HFFc6 (cell line): Measurements from ENCODE around the gene TEX14. TPM values are rescaled to one million over a fixed set of nuclear protein-coding genes. Genes with fewer than 3 reads are reported as not detected.

ENCODE experiments used
- DNase-seq: peaks from one replicate; pipeline ENCODE4 v3.0.0-alpha.2; 2018
- H3K27ac Mint-ChIP-seq: 2 replicates; pipeline ENCODE4 v1.8.0; 2020; ENCODE audit warnings: mild to moderate bottlenecking, mixed read lengths
- H3K27me3 Mint-ChIP-seq: 2 replicates; pipeline ENCODE4 v1.8.0; 2021; ENCODE audit warnings: mild to moderate bottlenecking, moderate library complexity, mixed read lengths; ENCODE audit not compliant: insufficient read depth
- H3K36me3 Mint-ChIP-seq: 2 replicates; pipeline ENCODE4 v1.8.0; 2021; ENCODE audit warnings: low read depth, mixed read lengths
- H3K4me1 Mint-ChIP-seq: 2 replicates; pipeline ENCODE4 v1.8.0; 2020; ENCODE audit warnings: low read depth, mixed read lengths
- H3K4me3 Mint-ChIP-seq: 2 replicates; pipeline ENCODE4 v1.8.0; 2020; ENCODE audit warnings: mild to moderate bottlenecking, moderate library complexity, mixed read lengths
- H3K9me3 Mint-ChIP-seq: 2 replicates; pipeline ENCODE4 v1.8.0; 2020; ENCODE audit warnings: mild to moderate bottlenecking, mixed read lengths
- CTCF ChIP-seq: fragments of 200-600 bp; sonication (generic); IDR thresholded peaks from 2 replicates; pipeline ENCODE4 v1.5.0; 2021; ENCODE audit warnings: antibody characterized with exemption, mild to moderate bottlenecking
- total RNA-seq, 6 experiments: library from RNA; stranded (reverse); fragmentation: NEBNext Ultra II Directional; extraction: Animal tissue kit (Norgen Biotek cat#: 25700); gene quantifications; 2 replicates in 1 of 6; 3 replicates in 5 of 6; pipeline ENCODE4 v1.2.3, GENCODE V29; 2021

Gene TEX14
- total RNA-seq, 6 experiments from 2014 or later: 0.20 TPM; not detected in 5

- Mint-ChIP-seq H3K4me1 (no peaks in the 10 kb centered on the region), H3K4me3 (no peak overlapping the region), H3K27me3 (no peaks in the 10 kb centered on the region), H3K27ac (no peak overlapping the region), H3K9me3 (no peaks in the 10 kb centered on the region), H3K36me3 (no peaks in the 10 kb centered on the region)
- no peak for DNase-seq
- TF ChIP-seq CTCF: no peak
These were observed 39.1 kb upstream of the TEX14 start for GRCh38 chr17:58730937-58731336.

DNA sequence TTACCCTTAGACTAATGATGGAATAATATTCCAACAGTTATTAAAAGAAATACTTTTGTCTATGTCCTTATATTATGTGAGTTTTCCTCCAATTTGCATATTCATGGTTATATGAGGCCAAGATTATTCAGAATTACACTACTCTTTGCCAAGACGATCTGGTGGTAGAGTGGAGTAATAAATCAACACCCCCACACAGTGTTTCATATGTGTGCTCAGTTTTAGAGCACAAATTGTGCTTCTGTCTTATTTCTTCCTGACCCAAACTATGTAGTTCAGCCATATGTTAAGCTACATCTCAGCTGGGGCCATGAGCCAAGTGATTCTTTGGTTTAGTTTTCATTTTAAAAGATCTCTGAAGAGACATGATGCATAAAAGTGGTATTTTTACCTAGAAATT, 37.0 kb upstream of the TEX14 start:
- H3K4me3 Mint-ChIP-seq: no peak overlapping the region
- H3K27ac Mint-ChIP-seq: no peak overlapping the region
- no peak for TF ChIP-seq CTCF
- no peaks in the 10 kb centered on the region for H3K27me3 Mint-ChIP-seq
- H3K4me1 Mint-ChIP-seq: no peaks in the 10 kb centered on the region
- H3K36me3 Mint-ChIP-seq: no peaks in the 10 kb centered on the region
- H3K9me3 Mint-ChIP-seq: no peaks in the 10 kb centered on the region
- no peak for DNase-seq

GRCh38 chr17:58722696-58723095, 30.9 kb upstream of the TEX14 start:
- no peaks in the 10 kb centered on the region for H3K9me3 Mint-ChIP-seq
- H3K36me3 Mint-ChIP-seq: no peaks in the 10 kb centered on the region
- H3K27me3 Mint-ChIP-seq: no peaks in the 10 kb centered on the region
- no peak overlapping the region for H3K27ac Mint-ChIP-seq
- H3K4me3 Mint-ChIP-seq: no peak overlapping the region
- H3K4me1 Mint-ChIP-seq: no peaks in the 10 kb centered on the region
- no peak for DNase-seq
- no peak for TF ChIP-seq CTCF

DNA sequence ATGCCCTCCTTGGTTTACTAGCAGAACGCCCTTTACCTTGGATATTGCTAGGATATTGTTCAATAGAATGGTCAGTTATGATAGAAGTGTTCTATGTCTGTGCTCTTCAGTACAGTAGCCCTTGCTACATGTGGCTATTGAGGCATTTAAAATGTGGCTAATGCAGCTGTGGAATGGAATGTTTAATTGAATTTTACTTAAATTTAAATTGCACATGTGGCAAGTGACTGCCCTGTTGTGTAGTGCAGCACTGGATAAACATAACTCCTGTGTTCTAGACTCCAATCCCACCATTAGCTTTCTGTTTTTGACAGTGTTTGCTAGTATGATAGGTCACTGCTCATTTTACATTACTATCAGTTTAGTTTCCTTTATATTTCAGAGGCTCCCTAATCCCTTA, 30.4 kb upstream of the TEX14 start:
- Mint-ChIP-seq H3K36me3 (no peaks in the 10 kb centered on the region), H3K4me3 (no peak overlapping the region), H3K9me3 (no peaks in the 10 kb centered on the region), H3K4me1 (no peaks in the 10 kb centered on the region), H3K27me3 (no peaks in the 10 kb centered on the region), H3K27ac (no peak overlapping the region)
- TF ChIP-seq CTCF: no peak
- no peak for DNase-seq

DNA sequence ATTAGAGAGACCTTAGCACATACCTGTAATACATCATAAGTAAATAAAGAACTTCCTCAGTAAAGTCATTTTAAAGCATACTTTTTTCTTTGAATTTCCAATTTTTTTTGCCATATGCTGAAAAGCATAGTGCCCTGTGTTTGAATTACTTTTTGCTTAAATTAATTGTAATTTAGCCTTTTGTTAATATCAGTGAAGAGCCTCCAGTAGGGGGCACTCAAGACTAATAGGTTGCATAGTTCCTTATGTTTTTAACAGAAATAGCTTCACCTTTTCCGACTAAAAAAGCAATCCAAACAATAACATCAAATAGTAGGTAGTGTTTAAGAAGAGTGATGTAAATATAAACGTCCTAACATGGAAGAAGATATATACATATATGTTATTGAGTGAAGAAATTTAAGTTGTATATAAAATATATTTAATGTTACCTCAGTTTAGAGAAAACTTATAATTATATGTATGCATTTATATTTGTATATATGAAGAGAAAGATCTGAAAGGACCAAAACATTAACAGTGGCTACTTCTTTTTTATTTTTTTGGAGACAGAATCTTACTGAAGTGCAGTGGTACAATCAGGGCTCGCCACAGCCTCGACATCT, 19.2 kb upstream of the TEX14 start:
- H3K27ac Mint-ChIP-seq: no peak overlapping the region
- no peak overlapping the region for H3K4me3 Mint-ChIP-seq
- H3K36me3 Mint-ChIP-seq: no peaks in the 10 kb centered on the region
- H3K27me3 Mint-ChIP-seq: no peaks in the 10 kb centered on the region
- peak; percentile 40 for DNase-seq
- no peaks in the 10 kb centered on the region for H3K9me3 Mint-ChIP-seq
- peak; percentile 93 for TF ChIP-seq CTCF
- no peaks in the 10 kb centered on the region for H3K4me1 Mint-ChIP-seq
